ENCODE measurements around the gene TLE6.

GRCh38 chr19:3041327-3041726 is 64.0 kb downstream of the TLE6 start:
- TF ChIP-seq CTCF (IDR thresholded peaks at IDR 0.05; ENCODE audit: insufficient read depth, low read depth, low read length), result no peak
- TF ChIP-seq EZH2 (IDR thresholded peaks at IDR 0.05; ENCODE audit: insufficient read depth, low read length), result no peak

Data from astrocyte (in vitro differentiated cells and primary cell).